Retinal pigment epithelial cell (primary cell): ENCODE results near the gene YARS2.
"Not testable (repeated sequence)": the region's sequence is repeated elsewhere in the genome, so short reads cannot be mapped to it uniquely, and the experiment has no call there.

Experiments
- DNase-seq: peaks from one replicate; pipeline ENCODE4 v3.0.0-alpha.2; 2010; ENCODE audit warnings: low read depth
- H3K4me3 ChIP-seq: 2 replicates; pipeline ENCODE4 v1.5.1; 2011; ENCODE audit warnings: mild to moderate bottlenecking, low read length, control low read depth, moderate library complexity
- TF ChIP-seq, protein P1 (sequence below): conservative IDR thresholded peaks from 2 replicates; pipeline ENCODE4 v1.5.1; 2011; ENCODE audit warnings: low read depth, low read length, control low read depth, inconsistent platforms

YARS2 gene

DNA sequence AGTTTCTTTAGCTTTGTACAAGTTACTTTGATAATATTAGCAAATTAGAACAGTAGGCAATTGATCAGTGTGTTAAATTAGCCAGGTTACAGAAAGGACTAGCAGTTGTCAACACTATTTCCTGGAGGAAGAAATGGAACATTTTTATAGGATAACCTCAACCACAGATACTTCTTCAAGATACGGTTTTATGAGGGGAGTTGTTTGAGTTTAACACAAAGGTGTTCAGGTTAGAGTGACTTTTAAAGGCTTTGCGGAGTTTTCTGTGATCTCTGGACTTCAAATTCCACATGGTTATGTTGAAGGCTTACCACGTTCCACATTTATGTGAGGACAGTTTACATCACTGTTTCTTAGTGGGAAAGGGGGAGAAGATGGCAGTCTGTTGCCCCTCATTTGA is 19.3 kb downstream of the YARS2 start:
- no peak for DNase-seq
- no peak overlapping the region for H3K4me3 ChIP-seq
- TF ChIP-seq, protein P1, sequence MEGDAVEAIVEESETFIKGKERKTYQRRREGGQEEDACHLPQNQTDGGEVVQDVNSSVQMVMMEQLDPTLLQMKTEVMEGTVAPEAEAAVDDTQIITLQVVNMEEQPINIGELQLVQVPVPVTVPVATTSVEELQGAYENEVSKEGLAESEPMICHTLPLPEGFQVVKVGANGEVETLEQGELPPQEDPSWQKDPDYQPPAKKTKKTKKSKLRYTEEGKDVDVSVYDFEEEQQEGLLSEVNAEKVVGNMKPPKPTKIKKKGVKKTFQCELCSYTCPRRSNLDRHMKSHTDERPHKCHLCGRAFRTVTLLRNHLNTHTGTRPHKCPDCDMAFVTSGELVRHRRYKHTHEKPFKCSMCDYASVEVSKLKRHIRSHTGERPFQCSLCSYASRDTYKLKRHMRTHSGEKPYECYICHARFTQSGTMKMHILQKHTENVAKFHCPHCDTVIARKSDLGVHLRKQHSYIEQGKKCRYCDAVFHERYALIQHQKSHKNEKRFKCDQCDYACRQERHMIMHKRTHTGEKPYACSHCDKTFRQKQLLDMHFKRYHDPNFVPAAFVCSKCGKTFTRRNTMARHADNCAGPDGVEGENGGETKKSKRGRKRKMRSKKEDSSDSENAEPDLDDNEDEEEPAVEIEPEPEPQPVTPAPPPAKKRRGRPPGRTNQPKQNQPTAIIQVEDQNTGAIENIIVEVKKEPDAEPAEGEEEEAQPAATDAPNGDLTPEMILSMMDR, result no peak

DNA sequence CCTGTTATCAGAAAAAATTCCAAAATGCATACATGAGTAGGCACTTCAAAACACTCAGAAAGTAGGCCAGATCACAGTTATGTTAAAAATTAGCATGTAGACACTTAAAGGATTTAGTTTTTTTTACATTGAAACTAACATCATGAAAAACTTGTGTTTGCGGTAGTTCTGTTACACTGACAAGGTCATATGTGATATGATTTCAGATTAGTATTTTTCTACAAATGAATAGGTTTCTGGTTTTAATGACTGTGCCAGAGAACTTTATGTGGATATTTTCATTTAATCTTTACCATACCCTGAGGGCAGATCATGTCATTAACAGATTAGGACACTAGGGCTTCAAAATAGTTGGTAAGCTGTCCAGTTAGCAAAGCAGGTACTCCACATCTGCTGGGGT is 20.7 kb downstream of the YARS2 start:
- no peak for DNase-seq
- H3K4me3 ChIP-seq, result no peak overlapping the region
- TF ChIP-seq, protein P1, result no peak

DNA sequence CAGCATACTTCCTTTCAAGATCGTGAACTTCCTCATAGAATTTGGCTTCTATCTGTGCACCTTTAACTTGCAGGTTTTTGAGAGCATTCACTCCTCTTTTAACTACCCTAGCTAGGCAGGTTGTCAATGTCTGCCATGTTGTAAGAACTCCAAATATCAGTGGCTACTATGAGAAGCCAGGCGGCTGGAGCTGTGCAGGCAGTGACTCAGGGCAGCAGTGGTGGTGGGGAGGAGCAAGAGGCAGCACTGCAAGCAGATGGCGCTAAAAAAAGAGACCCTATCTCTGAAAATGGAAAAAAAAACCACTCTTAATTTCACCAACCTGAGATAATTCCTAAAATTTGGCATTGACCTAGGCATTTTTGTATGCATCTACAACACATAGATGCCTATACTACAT is 28.5 kb downstream of the YARS2 start:
- H3K4me3 ChIP-seq, result no peak overlapping the region
- no peak for DNase-seq
- TF ChIP-seq, protein P1, result no peak

DNA sequence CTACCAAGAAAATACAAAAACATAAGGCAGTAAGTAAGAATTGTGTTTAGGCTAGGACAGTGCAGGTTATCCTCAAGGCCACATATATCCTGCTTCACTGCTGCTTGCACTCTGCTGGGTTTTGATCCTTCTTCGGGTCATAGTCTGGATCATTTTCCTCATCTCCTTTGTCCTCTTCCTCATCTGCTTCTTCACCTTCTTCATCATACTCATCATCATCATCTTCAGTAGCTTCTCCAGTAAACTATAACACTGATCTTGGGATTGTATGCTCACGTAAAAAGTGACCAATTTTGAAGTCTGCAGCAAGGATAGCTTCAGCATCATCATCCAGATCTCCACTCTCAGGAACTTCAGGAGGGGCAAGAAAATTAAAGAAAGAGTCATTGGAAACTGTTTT is 29.4 kb downstream of the YARS2 start:
- H3K4me3 ChIP-seq, result no peak overlapping the region
- TF ChIP-seq, protein P1, result no peak
- DNase-seq, result no peak

DNA sequence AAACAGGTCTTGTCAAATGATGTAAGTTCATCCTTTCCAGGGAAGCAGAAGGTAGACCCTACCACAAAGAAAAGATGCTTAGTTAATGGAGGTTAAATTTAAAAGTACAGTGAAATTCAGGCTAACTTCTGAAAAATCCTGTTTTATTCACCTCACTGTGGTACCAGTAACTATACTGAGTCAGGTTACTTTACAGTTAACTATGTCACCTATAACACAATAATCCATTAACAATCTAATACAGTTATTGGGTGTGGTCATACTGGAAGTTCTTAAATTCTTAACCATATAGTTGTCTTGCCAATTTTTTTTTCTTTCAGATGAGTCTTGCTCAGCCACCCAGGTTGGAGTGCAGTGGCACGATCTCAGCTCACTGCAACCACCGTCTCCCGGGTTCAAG is 30.4 kb downstream of the YARS2 start:
- not testable (repeated sequence) for DNase-seq, H3K4me3 ChIP-seq

DNA sequence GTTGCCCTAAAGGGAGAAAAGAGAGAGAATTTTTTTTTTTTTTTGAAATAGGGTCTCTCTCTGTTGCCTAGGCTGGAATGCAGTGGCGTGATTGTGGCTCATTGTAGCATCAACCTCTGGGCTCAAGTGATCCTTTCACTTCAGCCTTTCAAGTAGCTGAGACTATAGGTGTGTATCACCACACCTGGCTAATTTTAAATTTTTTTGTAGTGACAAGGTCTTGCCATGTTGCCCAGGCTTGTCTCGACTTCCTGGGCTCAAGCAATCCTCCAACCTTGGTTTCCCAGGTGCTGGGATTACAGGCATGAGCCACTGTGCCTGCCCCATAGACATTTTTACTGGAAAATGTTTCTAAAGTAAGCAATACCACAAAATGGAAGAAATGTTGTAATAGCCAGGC is 36.8 kb downstream of the YARS2 start:
- no peak overlapping the region for H3K4me3 ChIP-seq
- no peak for DNase-seq
- TF ChIP-seq, protein P1, result no peak

DNA sequence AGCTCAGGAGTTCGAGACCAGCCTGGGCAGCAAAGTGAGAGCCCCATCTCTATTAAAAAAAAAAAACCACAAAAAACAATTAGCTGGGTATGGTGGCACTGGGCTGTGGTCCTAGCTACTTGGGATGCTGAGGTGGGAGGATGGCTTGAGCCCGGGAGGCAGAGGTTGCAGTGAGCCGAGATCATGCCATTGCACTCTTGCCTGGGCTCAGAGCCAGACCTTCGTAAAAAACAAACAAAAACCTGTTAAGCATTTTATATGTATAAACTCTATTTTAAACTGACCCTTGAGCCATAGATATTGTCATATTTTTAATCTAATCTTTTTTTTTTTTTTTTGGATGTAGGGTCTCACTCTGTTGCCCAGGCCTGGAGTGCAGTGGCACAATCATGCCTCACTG is 40.9 kb downstream of the YARS2 start:
- H3K4me3 ChIP-seq, result no peak overlapping the region
- TF ChIP-seq, protein P1, result no peak
- no peak for DNase-seq

DNA sequence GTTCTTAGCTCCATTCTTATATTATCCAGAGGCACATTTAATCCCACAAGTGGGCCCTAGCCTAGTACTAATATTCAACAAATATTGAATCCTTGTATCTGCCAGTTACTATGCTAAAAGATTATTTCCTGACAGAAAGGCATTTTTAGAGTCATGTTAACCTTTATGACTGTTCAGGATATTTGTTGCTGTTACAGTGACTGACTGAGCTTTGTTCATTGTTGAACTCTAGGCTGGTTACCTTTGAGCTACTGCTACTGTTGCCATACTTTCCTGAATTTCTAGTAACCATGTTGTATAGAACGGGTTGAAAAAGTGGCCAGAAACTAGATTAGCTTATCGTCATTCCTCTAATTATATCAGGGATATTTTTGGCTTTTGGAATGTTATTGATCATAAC is 46.8 kb downstream of the YARS2 start:
- TF ChIP-seq, protein P1, result no peak
- H3K4me3 ChIP-seq, result no peak overlapping the region
- DNase-seq, result no peak
